HG02678 (cell line): ENCODE results near the gene NACC1.

ENCODE experiments used
- ATAC-seq: cut with Tn5 transposase; IDR thresholded peaks from one replicate; pipeline ENCODE4 v1.9.1; 2021; ENCODE audit warnings: mild to moderate bottlenecking, moderate library complexity; ENCODE audit not compliant: unreplicated experiment

NACC1 gene

GRCh38 chr19:13117772-13118423, at the start of gene NACC1:
Gene NACC1, plus strand, starts transcription at chr19:13118264. Its CDS starts 16,944 bp downstream, at chr19:13135208.
- ATAC-seq, result peak; percentile 74

GRCh38 chr19:13069415-13070359, 48.4 kb upstream of the NACC1 start:
- ATAC-seq, result no peak

GRCh38 chr19:13070425-13071140, 47.5 kb upstream of the NACC1 start:
- no peak for ATAC-seq

- ATAC-seq, result no peak
Measured at GRCh38 chr19:13071444-13072187, 46.4 kb upstream of the NACC1 start.

- ATAC-seq, result no peak
Measured at GRCh38 chr19:13072188-13072908, 45.7 kb upstream of the NACC1 start.

GRCh38 chr19:13073263-13073662, 44.8 kb upstream of the NACC1 start:
- no peak for ATAC-seq

GRCh38 chr19:13074378-13074777, 43.7 kb upstream of the NACC1 start:
- no peak for ATAC-seq

- no peak for ATAC-seq
Measured at GRCh38 chr19:13076320-13076719, 41.7 kb upstream of the NACC1 start.

GRCh38 chr19:13076787-13077186, 41.3 kb upstream of the NACC1 start:
- no peak for ATAC-seq

GRCh38 chr19:13077240-13077639, 40.8 kb upstream of the NACC1 start:
- ATAC-seq, result no peak

GRCh38 chr19:13078381-13078780, 39.7 kb upstream of the NACC1 start:
- ATAC-seq, result no peak

GRCh38 chr19:13078897-13079541, 39.0 kb upstream of the NACC1 start:
- ATAC-seq, result no peak

GRCh38 chr19:13079542-13079986, 38.5 kb upstream of the NACC1 start:
- no peak for ATAC-seq

GRCh38 chr19:13082192-13083007, 35.7 kb upstream of the NACC1 start:
- ATAC-seq, result no peak

- no peak for ATAC-seq
Measured at GRCh38 chr19:13083008-13083404, 35.1 kb upstream of the NACC1 start.

GRCh38 chr19:13083627-13084026, 34.4 kb upstream of the NACC1 start:
- no peak for ATAC-seq

GRCh38 chr19:13085666-13086065, 32.4 kb upstream of the NACC1 start:
- no peak for ATAC-seq

- no peak for ATAC-seq
Measured at GRCh38 chr19:13086341-13086740, 31.7 kb upstream of the NACC1 start.

GRCh38 chr19:13087295-13087694, 30.8 kb upstream of the NACC1 start:
- ATAC-seq, result no peak
